Fibroblast of skin of right quadriceps (primary cell): ENCODE data around the gene VPS13D.

Experiments
- DNase-seq: peaks from one replicate; pipeline ENCODE4 v3.0.0-alpha.2; 2013

VPS13D gene

DNA sequence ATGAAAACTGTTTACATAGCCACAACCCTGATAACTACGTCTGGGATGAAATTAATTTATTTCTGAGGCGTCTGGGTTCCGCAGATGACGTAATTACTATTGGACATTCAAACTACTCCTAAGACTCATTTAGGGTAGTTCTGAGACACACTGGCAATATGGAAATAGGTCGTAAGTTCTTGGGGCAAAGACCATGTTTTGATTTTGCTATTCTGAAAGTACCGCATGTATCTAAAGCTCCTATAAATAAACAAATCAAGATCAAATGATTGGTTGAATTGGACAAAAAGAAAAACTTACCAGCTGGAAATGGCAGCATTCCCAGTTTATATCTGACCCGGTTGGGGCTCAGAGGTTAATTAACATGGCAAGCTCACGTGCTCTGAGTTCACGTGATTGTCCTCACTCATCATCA lies 313.9 kb downstream of the VPS13D start:
- no peak for DNase-seq

DNA sequence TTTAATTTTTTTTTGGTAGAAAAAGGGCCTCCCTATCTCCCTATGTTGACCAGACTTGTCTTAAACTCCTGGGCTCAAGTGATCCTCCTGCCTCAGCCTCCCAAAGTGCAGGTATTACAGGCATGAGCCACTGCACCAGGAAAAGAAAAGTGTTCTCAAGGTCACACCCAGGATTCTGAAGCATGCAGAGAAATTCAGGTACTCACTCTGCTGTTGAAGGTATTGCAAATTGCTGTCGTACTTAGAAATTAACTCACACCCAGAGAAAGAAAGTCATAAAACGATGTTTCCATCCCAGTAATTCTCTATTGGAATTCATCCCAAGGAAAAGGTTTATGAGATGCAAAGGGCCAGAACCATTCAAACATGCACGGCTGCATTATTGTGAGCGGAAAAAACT lies 314.5 kb downstream of the VPS13D start:
- no peak for DNase-seq

DNA sequence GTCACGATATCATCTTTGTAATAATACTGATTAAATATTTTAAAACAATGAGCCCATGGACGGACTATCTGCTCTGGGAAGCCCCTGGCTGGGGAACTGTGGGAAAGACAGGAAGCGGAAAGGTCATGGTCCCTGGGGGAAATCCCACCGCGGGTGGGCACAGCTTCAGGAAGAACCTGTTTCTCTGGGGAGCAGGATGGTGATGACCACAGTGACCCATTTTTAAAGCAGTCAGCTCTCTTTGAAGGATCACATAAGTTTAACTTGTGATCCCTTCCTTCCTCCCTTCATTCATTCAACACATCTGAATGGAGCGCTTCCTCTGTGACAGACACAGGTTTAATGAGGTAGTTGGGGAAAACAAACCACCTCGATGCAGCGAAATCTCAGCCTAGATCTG lies 315.2 kb downstream of the VPS13D start:
- DNase-seq: no peak

DNA sequence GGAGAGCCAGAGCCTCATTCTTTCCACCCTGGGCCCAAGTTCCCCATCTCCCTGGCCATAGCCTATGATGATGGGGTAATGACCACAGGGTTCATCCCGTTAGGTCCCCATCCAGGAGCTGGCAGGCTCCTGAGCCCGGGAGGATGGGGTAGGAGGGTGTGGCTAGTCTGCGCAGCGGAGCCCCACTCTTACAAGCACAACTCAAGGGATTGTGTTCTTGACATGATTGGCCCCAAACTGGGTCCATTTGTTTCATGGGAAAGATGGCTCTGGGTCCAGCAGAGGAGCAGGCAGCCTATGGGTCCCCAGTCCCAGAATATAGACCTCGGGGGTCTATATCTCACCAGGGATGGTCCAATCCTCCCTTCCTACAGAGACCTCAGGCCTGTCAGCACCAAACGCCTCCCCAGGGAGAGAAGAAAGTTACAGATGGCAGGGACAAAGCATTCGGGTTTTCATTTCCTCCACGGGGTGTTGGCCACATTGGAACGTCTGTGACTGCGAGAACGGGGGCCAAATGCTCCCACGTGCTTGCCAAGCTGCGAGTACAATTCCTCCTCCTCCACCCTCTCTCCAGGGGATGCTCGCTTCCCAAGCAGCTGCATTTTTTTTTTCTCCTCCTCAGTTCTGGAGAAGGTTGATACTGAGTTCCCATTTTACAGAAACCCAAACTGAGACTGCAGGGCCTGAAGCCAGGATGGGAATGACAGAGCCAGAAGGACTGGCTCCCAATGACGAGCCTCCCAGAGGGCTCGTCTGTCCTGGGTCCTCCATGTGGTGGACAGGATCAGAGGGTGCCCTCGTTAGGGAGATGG lies 317.1 kb downstream of the VPS13D start:
- no peak for DNase-seq

DNA sequence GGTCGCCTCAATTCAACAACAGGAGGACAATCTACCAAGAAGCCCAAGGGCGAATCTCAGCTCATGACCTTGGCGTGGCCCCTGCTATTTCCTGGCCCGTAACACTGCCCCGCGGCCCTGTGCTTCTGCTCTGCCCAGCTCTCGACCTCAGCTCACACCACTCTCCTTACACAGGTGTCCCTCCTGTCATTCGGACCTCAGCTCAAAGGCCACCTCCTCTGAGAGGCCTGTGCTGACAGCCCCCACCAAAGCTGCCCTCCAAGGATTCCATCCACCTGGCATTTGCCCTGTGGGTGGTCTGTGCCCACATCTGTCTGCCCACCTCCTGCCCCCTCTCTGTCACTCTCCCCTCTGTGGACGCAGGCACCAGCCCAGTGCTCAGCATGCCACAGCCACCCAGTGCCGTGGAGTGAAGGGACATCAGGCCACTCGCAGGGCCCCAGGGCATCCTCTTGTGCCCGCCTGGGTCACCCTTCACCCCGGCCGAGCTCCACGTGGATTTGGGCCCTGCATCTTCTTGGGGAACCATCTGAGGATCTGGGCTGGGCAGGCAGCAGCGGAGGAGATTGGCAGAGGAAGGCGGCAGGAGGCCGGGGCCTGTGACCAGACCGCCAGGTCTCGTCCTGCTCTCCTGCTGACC lies 317.9 kb downstream of the VPS13D start:
- no peak for DNase-seq

DNA sequence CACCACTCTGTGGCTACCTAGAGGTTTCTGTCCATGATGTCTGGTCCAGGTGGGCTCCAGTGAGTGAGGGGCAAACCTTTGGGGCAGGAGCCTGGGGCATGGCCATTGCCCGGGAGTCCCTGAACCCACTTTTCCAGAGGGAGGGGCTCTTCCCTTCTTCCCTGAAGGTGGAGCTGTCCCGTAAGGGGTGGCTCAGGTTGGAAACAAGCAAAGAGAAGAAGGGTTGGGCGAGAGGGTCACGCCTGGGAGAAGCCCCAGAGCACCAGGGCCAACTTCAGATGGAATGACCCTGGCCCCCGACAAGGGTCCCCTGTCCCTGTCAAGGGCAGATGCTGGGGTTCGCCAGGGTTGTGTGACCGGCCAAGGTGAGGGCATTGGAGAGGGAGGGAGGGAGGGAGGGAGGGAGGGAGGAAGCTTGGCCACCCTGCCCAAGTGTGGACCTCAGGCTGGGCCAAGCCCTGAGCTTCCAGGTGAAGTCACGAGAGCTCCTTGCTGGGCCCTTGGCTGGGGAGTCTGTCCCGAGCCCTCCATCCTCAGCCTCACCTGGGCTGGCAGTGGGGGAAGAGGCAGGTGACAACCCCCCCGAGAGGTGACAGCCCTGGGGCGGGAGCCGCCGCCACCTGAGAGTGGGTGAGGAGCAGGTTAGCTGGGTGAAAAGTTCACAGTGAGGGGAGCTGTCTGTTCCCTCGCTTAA lies 318.6 kb downstream of the VPS13D start:
- no peak for DNase-seq

DNA sequence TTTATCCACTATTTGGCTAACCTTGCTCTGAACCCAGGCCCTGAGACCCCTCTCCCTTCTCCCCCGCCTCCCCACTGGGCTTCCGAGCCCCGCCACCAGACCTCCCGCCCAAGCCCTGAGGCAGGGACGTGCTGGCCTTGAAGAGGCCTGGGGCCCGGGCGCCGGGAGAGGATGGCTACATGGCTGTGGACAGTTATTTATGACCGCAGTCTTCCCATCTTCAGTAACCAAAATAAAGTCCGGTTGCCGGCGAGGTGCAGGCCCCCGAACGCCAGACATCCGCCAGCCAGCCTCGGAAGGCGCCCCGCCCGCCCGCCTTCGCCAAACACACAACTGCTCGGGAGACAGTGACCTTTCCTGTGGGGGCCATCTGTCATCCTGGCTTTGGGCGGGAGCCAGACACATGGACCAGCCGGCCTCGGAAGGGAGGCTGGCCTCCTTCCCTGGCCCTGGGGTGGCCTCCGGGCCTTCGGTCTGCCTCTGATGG lies 319.2 kb downstream of the VPS13D start:
- DNase-seq: no peak

DNA sequence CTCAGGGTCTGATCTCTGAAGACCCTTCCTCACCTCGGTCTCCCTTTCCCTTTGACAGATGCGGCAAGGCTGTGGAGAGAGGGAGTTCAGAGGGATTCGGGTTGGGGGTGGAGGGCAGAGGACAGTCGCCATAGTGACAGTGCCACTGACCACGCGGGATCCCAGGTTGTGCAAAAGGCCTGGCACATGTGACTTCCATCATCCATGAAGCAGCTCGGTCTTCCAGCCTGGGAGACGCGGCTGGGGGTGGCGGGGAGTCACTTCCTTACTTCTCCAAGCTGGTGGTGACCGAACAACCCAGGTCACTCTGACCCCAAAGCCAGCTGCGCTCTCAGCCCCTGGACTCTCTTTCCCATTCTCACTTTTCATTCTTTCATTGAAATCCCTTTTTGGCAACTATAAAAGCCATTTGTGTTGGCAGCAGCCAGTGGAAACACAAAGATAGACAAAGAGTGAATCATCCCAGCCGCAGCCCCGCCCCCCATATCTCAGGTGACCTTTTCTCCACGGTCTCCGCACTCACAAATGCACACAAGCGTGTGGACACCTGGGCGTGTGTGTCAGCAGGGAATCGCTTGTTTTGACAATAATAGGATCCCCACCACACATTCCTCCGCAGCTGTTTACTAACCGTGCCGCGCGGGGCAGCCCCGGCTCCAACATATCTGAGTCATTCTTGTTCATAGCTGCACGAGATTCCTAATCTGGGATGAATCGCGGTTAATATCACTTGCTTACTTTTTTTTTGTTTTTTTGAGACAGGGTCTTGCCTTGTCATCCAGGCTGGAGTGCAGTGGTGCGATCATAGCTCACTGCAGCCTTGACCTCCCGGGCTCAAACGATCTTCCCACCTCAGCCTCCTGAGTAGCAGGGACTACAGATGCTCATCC lies 319.9 kb downstream of the VPS13D start:
- peak; percentile 93 for DNase-seq

DNA sequence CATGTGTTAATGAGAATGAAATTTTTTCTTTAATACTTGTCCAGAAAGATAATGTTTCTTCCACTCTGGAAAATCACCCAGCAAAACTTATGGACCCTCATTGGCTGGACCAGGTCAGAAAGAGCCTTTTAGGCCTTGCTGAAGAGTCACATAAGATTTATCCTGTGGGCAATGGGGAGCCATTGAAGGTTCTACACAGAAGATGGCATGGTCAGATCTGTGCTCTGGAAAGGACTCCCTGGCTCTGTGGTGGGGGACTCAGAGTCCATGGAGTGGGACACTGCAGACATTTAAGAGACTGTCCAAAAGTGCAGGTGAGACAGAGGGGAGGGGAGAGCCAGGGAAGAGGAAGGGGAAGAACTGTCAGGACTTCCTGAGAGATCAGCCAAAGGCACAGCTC lies 321.8 kb downstream of the VPS13D start:
- no peak for DNase-seq

DNA sequence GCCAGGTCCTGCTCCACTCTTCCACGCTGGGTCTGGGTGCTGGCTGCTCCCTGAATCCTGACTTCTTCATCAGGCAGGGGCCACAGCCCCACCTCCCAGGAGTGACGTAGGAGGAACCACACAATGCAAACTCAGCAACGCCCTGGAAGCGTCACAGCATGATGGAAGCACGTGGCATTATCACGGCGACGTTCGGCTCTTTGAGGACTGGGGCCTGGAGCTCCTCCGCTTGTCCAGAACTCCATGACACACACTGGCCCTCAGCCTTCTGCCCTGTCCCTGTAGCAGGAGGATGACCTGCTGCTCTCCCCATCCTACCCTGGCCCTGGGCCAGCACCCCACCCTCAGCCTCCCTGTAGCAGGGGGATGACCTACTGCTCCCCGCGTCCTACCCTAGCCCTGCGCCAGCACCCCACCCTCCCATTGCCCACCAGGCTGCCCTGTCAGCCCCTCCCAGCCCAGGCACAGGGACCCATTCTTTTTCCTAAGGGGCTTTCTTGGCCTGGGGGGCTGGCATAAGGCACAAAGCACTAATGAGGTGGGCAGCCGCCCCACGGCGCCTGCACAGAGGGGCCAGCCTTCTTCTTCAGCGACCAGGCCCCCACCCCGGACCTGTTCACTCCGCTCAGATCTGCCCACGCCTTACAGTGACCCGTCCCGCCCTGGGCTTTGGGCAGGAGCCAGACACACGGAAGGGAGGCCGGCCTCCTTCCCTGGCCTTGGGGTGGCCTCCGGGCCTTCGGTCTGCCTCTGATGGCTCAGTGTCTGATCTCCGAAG lies 322.5 kb downstream of the VPS13D start:
- DNase-seq: no peak

DNA sequence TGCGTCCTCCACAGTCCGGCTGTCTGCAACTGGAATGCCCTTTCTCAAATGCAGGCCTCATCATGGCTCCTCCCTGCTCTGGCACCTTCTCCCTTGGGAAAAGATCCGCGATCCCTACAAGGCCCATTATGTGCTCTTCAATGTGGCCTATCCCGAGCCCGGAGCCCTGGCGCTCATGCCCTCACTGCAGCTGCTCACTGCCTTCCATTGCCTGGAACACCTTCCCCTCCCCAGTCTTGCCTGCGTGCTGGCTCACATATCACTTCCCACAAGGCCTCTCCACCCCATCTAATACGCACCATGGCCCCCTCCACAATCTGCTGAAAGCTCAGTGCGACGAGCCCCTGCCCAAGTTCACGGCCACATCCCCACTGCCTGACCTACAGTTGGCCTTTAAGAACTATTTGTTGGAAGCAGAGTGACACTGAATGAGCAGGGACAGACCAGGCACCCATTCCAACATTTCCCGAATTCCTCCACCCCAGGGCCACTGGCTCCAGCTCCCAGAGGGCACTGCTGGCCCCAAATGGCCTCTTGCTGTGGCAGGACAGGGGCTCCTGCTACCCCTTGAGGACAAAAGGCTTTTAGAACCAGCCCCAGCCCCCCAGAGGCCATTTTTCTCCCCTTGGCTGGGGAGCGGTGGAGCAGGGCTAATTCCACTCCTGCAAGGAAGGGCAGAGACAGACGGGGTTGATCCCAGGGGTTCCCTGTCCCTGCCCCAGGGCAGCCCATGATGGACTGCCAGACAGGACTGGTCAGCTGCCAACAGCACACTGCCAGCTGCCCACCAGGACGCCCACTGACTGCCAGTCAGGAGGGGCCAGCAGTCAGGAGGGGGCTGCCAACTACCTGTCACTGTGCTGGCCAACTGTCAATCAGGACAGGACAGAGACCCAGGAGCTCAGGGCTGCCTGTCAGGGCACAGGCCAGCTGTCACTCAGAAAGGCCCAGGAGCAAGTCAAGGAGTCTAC lies 323.4 kb downstream of the VPS13D start:
- no peak for DNase-seq

DNA sequence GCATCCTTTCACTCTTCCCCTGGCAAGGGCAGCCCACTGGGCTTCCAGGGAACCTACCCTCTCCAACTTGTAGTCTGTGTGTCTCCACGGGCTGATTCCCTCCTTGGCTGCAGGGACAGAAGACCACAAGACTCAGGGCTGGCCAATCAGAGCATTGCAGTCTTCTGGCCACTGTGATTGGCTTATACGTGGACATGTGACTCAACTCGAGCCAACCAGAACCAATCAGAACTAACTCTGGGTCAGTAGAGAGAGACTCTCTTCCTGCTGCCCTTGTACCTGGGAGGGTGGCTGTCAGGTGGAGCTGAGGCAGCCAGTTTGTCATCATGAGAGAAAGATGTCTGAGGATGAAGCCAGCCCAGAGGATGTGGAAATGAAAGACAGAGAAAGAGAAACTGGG lies 324.1 kb downstream of the VPS13D start:
- no peak for DNase-seq

DNA sequence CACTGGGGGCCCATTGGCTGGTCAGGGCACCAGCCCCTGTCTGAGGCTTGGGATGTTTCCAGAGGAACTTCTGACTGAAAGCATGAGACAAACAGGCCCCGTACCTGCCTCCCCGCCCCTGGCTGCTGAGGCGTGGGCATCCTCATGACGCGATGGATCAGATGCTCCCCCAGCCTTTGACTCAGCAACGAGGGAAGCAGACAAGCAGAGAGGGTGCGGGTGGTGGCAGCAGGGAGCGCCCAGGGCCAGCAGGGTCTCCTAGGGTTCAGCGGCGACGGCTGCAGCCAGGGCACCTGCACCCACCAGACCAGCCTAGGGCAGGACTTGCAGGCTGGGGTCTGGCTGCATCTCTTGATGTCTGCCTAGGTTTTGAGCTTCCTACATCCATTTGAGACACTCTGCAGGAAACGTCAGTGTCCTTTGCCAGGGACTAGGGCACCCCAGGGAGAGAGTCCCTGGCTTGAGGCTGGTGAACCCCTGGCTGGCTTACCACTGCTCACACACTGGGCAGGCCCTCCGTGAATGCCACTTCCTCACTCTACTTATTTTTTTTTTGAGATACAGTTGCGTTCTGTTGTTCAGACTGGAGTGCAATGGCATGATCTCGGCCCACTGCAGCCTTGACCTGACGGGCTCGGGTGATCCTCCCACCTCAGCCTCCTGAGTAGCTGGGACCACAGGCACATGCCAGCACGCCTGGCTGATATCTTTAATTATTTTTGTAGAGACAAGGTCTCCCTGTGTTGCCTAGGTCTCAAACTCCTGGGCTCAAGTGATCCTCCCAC lies 324.9 kb downstream of the VPS13D start:
- DNase-seq: no peak

DNA sequence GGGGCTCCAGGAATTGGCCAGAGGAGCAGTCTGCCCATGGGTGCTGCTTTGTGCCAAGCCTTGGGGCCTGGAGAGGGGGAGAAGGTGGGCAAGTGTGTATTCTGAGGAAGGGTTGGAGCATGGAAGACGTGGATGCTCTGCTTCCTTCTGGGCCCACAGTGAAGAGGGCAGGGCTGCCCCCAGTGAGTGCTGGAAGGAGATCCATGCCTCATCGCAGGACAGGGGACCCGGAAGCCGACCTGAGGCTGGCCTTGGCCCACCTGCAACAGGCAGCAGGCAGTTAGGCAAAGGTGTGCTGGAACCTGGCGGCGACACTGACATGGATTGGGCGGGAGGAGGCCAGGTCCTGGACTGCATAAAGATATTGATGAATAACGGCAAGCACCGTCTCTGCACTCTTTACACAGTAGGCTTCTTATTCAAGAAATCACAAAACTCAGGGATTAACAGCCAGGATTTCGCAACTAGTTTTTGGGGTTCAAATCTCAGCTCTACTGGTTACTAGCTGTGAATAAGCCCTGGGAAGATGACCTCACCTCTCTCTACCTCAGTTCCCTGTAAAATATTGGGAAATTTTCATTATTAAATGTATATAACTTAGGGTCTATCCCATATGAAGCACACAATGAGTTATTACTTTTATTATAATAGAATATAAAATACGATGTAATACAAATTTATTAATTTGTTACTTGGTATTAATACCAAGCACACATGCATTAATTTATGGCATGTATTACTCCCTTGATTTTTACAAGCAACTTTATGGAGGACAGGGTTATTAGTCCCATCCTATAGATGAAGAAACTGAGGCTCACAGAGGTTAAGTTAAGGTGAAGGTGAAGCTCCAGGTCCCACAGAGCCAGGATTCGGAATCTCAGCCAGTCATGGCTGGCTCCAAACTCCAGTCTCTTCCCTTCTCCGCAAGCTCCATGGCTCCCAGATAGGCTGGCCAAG lies 325.9 kb downstream of the VPS13D start:
- DNase-seq: no peak

DNA sequence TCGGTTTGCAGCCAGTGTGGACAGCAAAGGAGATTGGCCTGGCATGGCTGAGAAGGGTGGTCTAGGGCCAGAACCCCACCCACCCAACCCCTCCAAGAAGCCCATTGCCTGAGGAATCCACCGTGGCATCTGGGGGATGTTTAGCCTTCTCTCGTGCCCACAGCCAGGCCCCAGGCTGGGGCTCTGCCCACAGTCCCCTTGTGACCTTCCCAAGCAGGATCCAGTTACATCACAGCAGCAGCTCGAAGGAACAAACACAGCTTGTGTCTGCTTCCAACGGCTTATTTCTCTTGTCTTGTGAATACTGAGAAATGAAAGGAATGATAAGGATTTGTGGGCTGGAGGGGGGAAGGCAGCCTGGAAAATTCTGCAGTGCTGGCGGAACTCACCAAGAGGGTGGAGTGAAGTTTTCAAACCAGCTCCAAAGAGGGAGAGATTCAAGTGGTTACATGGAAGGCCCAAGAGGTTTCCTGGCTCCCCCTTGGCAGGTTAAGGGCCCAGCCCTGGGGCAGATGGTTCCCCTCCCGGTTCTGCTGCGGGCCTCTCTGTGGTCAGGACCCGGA lies 326.6 kb downstream of the VPS13D start:
- DNase-seq: peak; percentile 95

DNA sequence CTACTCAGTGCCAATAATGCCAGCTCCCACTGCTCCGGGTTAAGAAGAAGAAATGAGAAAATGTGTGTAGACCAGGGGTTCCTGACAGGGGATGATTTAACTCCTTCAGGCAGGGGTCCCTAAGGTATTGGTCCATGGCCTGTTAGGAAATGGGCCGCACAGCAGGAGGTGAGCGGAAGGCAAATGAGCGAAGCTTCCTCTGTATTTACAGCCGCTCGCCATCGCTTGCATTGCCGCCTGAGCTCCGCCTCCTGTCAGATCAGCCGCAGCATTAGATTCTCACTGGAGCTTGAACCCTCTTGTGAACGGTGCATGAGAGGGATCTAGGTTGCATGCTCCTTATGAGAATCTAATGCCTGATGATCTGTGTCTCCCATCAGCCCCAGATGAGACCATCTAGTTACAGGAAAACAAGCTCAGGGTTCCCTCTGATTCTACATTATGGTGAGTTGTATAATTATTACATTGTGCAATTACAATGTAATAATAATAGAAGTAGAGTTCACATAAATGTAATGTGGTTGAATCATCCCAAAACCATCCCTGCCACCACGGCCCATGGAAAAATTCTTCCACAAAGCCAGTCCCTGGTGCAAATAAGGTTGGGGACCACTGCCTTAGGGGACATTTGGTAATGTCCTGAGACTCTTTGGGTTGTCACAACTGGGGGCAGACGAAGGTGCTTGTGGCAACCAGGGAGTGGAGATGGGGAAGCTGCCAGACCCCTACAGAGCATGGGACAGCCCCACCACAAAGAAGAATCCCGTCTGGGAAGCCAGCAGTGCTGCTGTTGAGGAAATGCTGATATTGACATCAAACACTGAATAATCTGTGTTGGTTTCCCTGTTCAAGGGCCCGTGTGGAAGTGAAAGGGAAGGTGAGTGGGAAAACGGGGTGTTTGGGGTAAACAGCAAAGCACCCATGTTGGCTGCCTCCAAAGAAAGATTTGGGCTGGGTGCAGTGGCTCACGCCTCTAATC lies 327.4 kb downstream of the VPS13D start:
- peak; percentile 58 for DNase-seq

DNA sequence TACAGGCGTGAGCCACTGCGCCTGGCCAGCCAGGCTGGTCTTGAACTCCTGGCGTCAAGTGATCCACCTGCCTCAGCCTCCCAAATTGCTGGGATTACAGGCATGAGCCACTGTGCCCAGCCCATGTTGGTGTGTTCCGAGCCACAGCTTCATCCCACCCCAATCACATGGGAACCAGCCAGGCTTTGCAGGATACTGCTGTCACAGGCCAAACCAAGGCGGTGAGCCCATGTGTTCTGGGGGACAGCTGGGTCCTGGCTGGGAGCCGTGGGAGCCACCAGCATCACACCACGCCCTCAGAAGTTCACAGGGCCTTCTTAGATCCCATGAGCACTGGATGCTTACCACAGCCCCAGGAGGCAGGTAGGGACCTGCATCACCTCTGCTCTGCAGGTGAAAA lies 331.3 kb downstream of the VPS13D start:
- DNase-seq: no peak
